ENCODE measurements around the gene EVA1A.

Gene EVA1A

DNA sequence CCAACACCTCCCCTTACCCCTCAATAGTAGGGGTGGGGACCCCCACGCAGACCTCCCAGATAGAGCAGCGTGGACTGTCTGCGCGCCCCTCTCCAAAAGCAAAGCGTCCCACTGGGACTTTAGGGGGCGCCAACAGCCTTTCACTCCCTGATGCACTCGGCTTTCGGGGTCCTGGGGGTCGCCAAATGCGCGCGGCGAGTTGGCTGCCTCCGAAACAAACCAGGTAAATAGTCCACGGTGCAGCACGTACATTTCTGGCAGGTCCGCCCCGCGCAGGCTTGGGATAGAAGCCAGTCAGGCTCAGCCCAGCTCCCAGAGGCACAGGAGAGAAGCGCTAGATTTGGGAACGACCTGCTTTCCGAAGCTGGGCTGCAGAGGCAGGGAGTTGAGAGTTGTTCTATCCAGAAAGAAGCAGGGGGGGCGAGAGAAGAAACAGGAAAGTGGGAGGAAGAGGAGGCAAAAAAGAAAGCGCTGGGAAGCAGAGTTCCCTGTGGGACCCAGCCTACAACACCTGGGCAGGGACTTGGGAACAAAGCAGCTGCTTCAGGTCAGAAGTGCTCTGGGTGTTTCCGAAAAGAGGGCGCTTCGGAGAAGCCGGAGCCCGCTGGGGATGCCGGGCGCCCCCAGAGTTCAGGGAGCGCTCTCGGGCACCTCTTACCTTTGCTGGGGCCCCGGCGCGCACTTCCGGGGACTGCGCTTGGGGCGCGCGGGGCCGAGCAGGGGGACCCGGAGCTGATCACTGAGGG is 544 bp downstream of the EVA1A start:
- H3K27ac ChIP-seq (ENCODE audit: low read length) = no peak overlapping the region
- H3K36me3 ChIP-seq (ENCODE audit: control insufficient read depth in 1 of 2, insufficient read depth in 2 of 2, low read length in 2 of 2) = no peaks in the 10 kb centered on the region
- peaks cover 0 to 13% of the 10 kb centered on the region in 2 donors for H3K4me1 ChIP-seq (ENCODE audit: control insufficient read depth in 1 of 2, insufficient read depth in 2 of 2, low read length in 2 of 2)
- H3K4me3 ChIP-seq (ENCODE audit: low read depth in 1 of 2, low read length in 2 of 2) = peak overlapping the region; percentile 57 to 67
- no peaks in the 10 kb centered on the region for H3K9me3 ChIP-seq (ENCODE audit: control insufficient read depth in 1 of 2, low read length in 2 of 2)
- no peaks in the 10 kb centered on the region for H3K27me3 ChIP-seq (ENCODE audit: low read depth, low read length)

- Histone ChIP-seq H3K9me3 (ENCODE audit: control insufficient read depth in 1 of 2, low read length in 2 of 2) (no peaks in the 10 kb centered on the region), H3K4me1 (ENCODE audit: control insufficient read depth in 1 of 2, insufficient read depth in 2 of 2, low read length in 2 of 2) (peaks cover 0 to 13% of the 10 kb centered on the region in 2 donors), H3K4me3 (ENCODE audit: low read depth in 1 of 2, low read length in 2 of 2) (peak overlapping the region; percentile 57 to 67), H3K27me3 (ENCODE audit: low read depth, low read length) (no peaks in the 10 kb centered on the region), H3K36me3 (ENCODE audit: control insufficient read depth in 1 of 2, insufficient read depth in 2 of 2, low read length in 2 of 2) (no peaks in the 10 kb centered on the region), H3K27ac (ENCODE audit: low read length) (no peak overlapping the region)
These were observed 1.1 kb downstream of the EVA1A start for GRCh38 chr2:75559680-75560021.

GRCh38 chr2:75558786-75559679 is 1.7 kb downstream of the EVA1A start:
- Histone ChIP-seq H3K9me3 (ENCODE audit: control insufficient read depth in 1 of 2, low read length in 2 of 2) (no peaks in the 10 kb centered on the region), H3K4me1 (ENCODE audit: control insufficient read depth in 1 of 2, insufficient read depth in 2 of 2, low read length in 2 of 2) (peaks cover 0 to 13% of the 10 kb centered on the region in 2 donors), H3K4me3 (ENCODE audit: low read depth in 1 of 2, low read length in 2 of 2) (no peak overlapping the region), H3K36me3 (ENCODE audit: control insufficient read depth in 1 of 2, insufficient read depth in 2 of 2, low read length in 2 of 2) (no peaks in the 10 kb centered on the region), H3K27me3 (ENCODE audit: low read depth, low read length) (no peaks in the 10 kb centered on the region), H3K27ac (ENCODE audit: low read length) (no peak overlapping the region)

- Histone ChIP-seq H3K4me1 (ENCODE audit: control insufficient read depth in 1 of 2, insufficient read depth in 2 of 2, low read length in 2 of 2) (peaks cover 0 to 13% of the 10 kb centered on the region in 2 donors), H3K36me3 (ENCODE audit: control insufficient read depth in 1 of 2, insufficient read depth in 2 of 2, low read length in 2 of 2) (no peaks in the 10 kb centered on the region), H3K27ac (ENCODE audit: low read length) (no peak overlapping the region), H3K9me3 (ENCODE audit: control insufficient read depth in 1 of 2, low read length in 2 of 2) (no peaks in the 10 kb centered on the region), H3K27me3 (ENCODE audit: low read depth, low read length) (no peaks in the 10 kb centered on the region), H3K4me3 (ENCODE audit: low read depth in 1 of 2, low read length in 2 of 2) (no peak overlapping the region)
These were observed 2.6 kb downstream of the EVA1A start for GRCh38 chr2:75558136-75558535.

GRCh38 chr2:75557474-75558133 is 3.1 kb downstream of the EVA1A start:
- Histone ChIP-seq H3K4me1 (ENCODE audit: control insufficient read depth in 1 of 2, insufficient read depth in 2 of 2, low read length in 2 of 2) (peaks cover 0 to 13% of the 10 kb centered on the region in 2 donors), H3K4me3 (ENCODE audit: low read depth in 1 of 2, low read length in 2 of 2) (no peak overlapping the region), H3K9me3 (ENCODE audit: control insufficient read depth in 1 of 2, low read length in 2 of 2) (no peaks in the 10 kb centered on the region), H3K36me3 (ENCODE audit: control insufficient read depth in 1 of 2, insufficient read depth in 2 of 2, low read length in 2 of 2) (no peaks in the 10 kb centered on the region), H3K27ac (ENCODE audit: low read length) (no peak overlapping the region), H3K27me3 (ENCODE audit: low read depth, low read length) (no peaks in the 10 kb centered on the region)

GRCh38 chr2:75556679-75557366 is 3.9 kb downstream of the EVA1A start:
- Histone ChIP-seq H3K27ac (ENCODE audit: low read length) (no peak overlapping the region), H3K36me3 (ENCODE audit: control insufficient read depth in 1 of 2, insufficient read depth in 2 of 2, low read length in 2 of 2) (no peaks in the 10 kb centered on the region), H3K4me1 (ENCODE audit: control insufficient read depth in 1 of 2, insufficient read depth in 2 of 2, low read length in 2 of 2) (peaks cover 0 to 13% of the 10 kb centered on the region in 2 donors), H3K4me3 (ENCODE audit: low read depth in 1 of 2, low read length in 2 of 2) (no peak overlapping the region), H3K9me3 (ENCODE audit: control insufficient read depth in 1 of 2, low read length in 2 of 2) (no peaks in the 10 kb centered on the region), H3K27me3 (ENCODE audit: low read depth, low read length) (no peaks in the 10 kb centered on the region)

DNA sequence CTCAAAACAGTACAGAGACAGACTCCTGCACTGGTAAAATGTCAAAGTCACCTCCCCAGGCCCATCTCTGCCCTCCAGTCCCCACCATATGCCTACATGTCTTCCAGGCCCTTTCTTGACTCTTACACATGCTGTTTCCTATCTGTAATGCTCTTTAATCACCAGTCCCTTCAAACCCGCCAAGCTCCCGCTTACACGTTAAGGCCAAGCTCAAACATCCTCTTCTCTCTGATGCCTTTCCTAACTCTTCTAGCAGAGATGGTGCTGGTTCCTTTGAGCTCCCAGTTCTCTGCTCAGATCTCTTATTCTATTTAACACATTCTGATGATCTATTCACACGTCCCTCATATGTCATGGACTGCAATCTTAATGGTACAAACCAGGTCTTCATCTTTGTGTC is 5.0 kb downstream of the EVA1A start:
- Histone ChIP-seq H3K36me3 (ENCODE audit: control insufficient read depth in 1 of 2, insufficient read depth in 2 of 2, low read length in 2 of 2) (no peaks in the 10 kb centered on the region), H3K9me3 (ENCODE audit: control insufficient read depth in 1 of 2, low read length in 2 of 2) (no peaks in the 10 kb centered on the region), H3K27me3 (ENCODE audit: low read depth, low read length) (no peaks in the 10 kb centered on the region), H3K4me1 (ENCODE audit: control insufficient read depth in 1 of 2, insufficient read depth in 2 of 2, low read length in 2 of 2) (peaks cover 0 to 10% of the 10 kb centered on the region in 2 donors), H3K27ac (ENCODE audit: low read length) (no peak overlapping the region), H3K4me3 (ENCODE audit: low read depth in 1 of 2, low read length in 2 of 2) (no peak overlapping the region)

DNA sequence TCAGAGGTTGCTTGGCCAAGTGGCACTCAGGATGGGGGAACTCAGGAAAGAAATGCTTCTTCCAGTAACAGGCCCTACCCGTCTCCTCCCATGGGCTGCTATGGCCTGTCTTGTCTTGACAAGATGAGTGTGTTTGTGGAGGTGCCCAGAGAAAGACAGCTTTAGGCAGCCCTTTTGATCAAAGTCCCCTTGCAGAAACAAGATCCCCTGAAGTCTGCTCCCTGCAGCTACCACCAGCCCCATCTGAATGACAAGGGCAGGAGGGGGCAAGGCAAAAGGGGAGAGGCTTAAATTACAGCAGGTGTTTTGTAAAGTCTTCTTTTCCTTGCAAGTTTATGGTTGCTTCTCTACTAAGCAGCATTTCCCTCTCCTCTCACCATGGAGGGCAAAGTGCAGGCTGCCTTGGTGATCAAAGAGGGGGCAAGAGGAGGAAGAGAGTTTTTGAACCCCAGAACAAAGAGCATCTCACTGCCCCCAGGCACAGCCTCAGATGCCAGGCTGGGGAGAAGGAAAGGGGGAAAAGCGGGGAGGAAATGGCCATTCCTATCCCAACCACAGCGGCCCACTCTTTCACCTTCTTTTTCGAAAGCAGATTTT is 6.7 kb downstream of the EVA1A start:
- H3K36me3 ChIP-seq (ENCODE audit: control insufficient read depth in 1 of 2, insufficient read depth in 2 of 2, low read length in 2 of 2) = no peaks in the 10 kb centered on the region
- no peaks in the 10 kb centered on the region for H3K4me1 ChIP-seq (ENCODE audit: control insufficient read depth in 1 of 2, insufficient read depth in 2 of 2, low read length in 2 of 2)
- H3K4me3 ChIP-seq (ENCODE audit: low read depth in 1 of 2, low read length in 2 of 2) = no peak overlapping the region
- no peaks in the 10 kb centered on the region for H3K27me3 ChIP-seq (ENCODE audit: low read depth, low read length)
- H3K9me3 ChIP-seq (ENCODE audit: control insufficient read depth in 1 of 2, low read length in 2 of 2) = no peaks in the 10 kb centered on the region
- H3K27ac ChIP-seq (ENCODE audit: low read length) = no peak overlapping the region

- no peak overlapping the region for H3K27ac ChIP-seq (ENCODE audit: low read length)
These were observed 8.5 kb downstream of the EVA1A start for GRCh38 chr2:75552222-75552621.

DNA sequence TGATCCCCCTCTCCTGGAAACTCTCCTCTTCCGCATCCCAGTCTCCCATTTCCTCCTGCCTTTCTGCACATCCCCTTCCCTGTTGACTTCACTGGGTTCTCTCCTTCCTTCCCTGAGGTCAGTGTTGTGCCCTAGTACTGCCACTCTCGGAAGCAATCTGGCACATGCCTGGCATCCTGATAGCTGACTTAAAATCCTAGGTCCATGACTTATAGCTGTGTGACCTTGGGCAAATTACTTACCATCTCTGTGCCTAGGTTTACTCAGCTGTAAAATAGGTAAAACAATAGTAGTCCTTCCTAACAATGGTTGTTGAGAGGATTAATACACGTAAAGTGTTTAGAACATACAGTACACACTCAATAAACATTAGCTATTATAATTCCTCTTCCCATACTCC is 9.3 kb downstream of the EVA1A start:
- no peaks in the 10 kb centered on the region for H3K4me1 ChIP-seq (ENCODE audit: control insufficient read depth in 1 of 2, insufficient read depth in 2 of 2, low read length in 2 of 2)
- H3K36me3 ChIP-seq (ENCODE audit: control insufficient read depth in 1 of 2, insufficient read depth in 2 of 2, low read length in 2 of 2) = no peaks in the 10 kb centered on the region

More at GRCh38 chr2:75552222-75552621, 8.5 kb downstream of the EVA1A start:
- Histone ChIP-seq H3K27me3 (ENCODE audit: low read depth, low read length) (no peaks in the 10 kb centered on the region), H3K4me1 (ENCODE audit: control insufficient read depth in 1 of 2, insufficient read depth in 2 of 2, low read length in 2 of 2) (no peaks in the 10 kb centered on the region), H3K9me3 (ENCODE audit: control insufficient read depth in 1 of 2, low read length in 2 of 2) (no peaks in the 10 kb centered on the region), H3K36me3 (ENCODE audit: control insufficient read depth in 1 of 2, insufficient read depth in 2 of 2, low read length in 2 of 2) (no peaks in the 10 kb centered on the region), H3K4me3 (ENCODE audit: low read depth in 1 of 2, low read length in 2 of 2) (no peak overlapping the region)

More for the DNA sequence above, 9.3 kb downstream of the EVA1A start:
- Histone ChIP-seq H3K9me3 (ENCODE audit: control insufficient read depth in 1 of 2, low read length in 2 of 2) (no peaks in the 10 kb centered on the region), H3K4me3 (ENCODE audit: low read depth in 1 of 2, low read length in 2 of 2) (no peak overlapping the region), H3K27me3 (ENCODE audit: low read depth, low read length) (no peaks in the 10 kb centered on the region), H3K27ac (ENCODE audit: low read length) (no peak overlapping the region)
